Ascending aorta (tissue), 2 donors: ENCODE results near the gene N4BP2L2. TPM values are rescaled to one million over a fixed set of nuclear protein-coding genes. Genes with fewer than 3 reads are reported as not detected.

ENCODE experiments used
- DNase-seq, 2 donors: peaks; one replicate each; pipeline ENCODE4 v3.0.0-alpha.2; 2019; ENCODE audit warnings: low spot score in 2 of 2
- H3K27ac ChIP-seq, 2 donors: fragments of 200-600 bp; sonication (generic); one replicate each; pipeline ENCODE4 v1.5.1; 2016 to 2017; ENCODE audit warnings: mild to moderate bottlenecking in 1 of 2
- H3K27me3 ChIP-seq: fragments of 200-600 bp; sonication (generic); one replicate; pipeline ENCODE4 v1.5.1; 2017
- H3K36me3 ChIP-seq, 2 donors: fragments of 200-600 bp; sonication (generic); one replicate each; pipeline ENCODE4 v1.5.1; 2016
- H3K4me1 ChIP-seq, 2 donors: fragments of 200-600 bp; sonication (generic); one replicate each; pipeline ENCODE4 v1.5.1; 2016 to 2017; ENCODE audit warnings: mild to moderate bottlenecking in 1 of 2
- H3K4me3 ChIP-seq, 2 donors: fragments of 200-600 bp; sonication (generic); one replicate each; pipeline ENCODE4 v1.5.1; 2016 to 2017; ENCODE audit warnings: mild to moderate bottlenecking in 1 of 2
- H3K9me3 ChIP-seq, 2 donors: fragments of 200-600 bp; sonication (generic); one replicate each; pipeline ENCODE4 v1.5.1; 2016
- CTCF ChIP-seq, 3 experiments: fragments of 200-600 bp in 2 of 3; fragments of 450-650 bp in 1 of 3; sonication (generic) in 2 of 3; IDR thresholded peaks; one replicate each; pipeline ENCODE4 v1.5.1; 2016 to 2019; ENCODE audit warnings: antibody characterized with exemption in 3 of 3, mild to moderate bottlenecking in 1 of 3, moderate library complexity in 1 of 3
- intact Hi-C: fragments of 100-400 bp; cut with DNase I; formaldehyde crosslinking; loops from one replicate; pipeline ENCODE4 v1.15.1; 2023
- total RNA-seq: library from RNA; depleted of rRNA; stranded (reverse); fragments of >200 nt; gene quantifications from one replicate; pipeline ENCODE4 v1.1.0, GENCODE V29; 2016

N4BP2L2 gene
- 137 TPM for total RNA-seq

- H3K27ac ChIP-seq: peak within 1 kb of the TSS; percentile 81 to 93
- H3K4me1 ChIP-seq: peaks cover 3 to 18% of the 10 kb centered on the region in 2 donors
- H3K27me3 ChIP-seq: no peaks in the 10 kb centered on the region
- no peaks in the 10 kb centered on the region for H3K9me3 ChIP-seq
- intact Hi-C loops: loop anchor here (1.0 to 5.0 kb wide), 5 partner anchors 48 to 1004 kb away; partner anchors contain the start of genes BRCA2, N4BP2L1, PDS5B and ZAR1L
- H3K4me3 ChIP-seq: peak within 1 kb of the TSS; percentile 76 to 83
- DNase-seq: peak; percentile 84 to 97
- H3K36me3 ChIP-seq: peaks cover 8 to 12% of the 10 kb centered on the region in 2 donors
- peak; percentile 9 to 37 (median 27) for TF ChIP-seq CTCF (IDR thresholded peaks at IDR 0.05)
Measured at GRCh38 chr13:32538621-32539246, at the start of gene N4BP2L2. N4BP2L2 (minus strand) TSS chr13:32538795; CDS start chr13:32537027, 1,768 bp downstream.

DNA sequence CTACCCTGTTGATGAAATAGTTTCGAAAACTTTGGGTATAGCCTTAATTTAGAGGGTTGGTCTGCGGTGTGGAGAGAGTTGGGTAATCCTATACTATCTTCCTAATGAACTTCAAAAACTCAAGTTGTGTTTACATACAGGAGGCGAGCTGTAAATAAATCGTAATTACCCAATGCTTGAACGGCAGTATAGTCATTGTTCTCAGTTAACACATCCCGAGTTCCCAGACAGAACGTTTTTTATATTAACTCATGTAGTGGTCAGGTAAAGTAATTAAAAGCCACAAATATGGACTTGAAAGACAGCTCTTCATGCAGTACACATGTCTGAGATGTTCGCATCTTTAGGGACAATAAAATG lies 49.2 kb upstream of the N4BP2L2 start:
- peaks cover 0 to 18% of the 10 kb centered on the region in 2 donors for H3K4me1 ChIP-seq
- H3K4me3 ChIP-seq: peak overlapping the region; percentile 88 to 96
- DNase-seq: no peak
- no peaks in the 10 kb centered on the region for H3K9me3 ChIP-seq
- intact Hi-C loops: loop anchor here (1.0 to 10.0 kb wide), 7 partner anchors 49 to 1135 kb away; partner anchors contain the start of genes N4BP2L1 and N4BP2L2
- no peaks in the 10 kb centered on the region for H3K36me3 ChIP-seq
- no peak for TF ChIP-seq CTCF (IDR thresholded peaks at IDR 0.05)
- H3K27ac ChIP-seq: peak overlapping the region; percentile 86 to 98
- no peaks in the 10 kb centered on the region for H3K27me3 ChIP-seq

GRCh38 chr13:32587011-32587810 lies 48.6 kb upstream of the N4BP2L2 start:
- peak overlapping the region; percentile 88 to 96 for H3K4me3 ChIP-seq
- peak in 1 of 2 donors; percentile 81 for DNase-seq
- peak overlapping the region; percentile 86 to 98 for H3K27ac ChIP-seq
- peak in 1 of 3 experiments; percentile 23 for TF ChIP-seq CTCF (IDR thresholded peaks at IDR 0.05)
- intact Hi-C loops: loop anchor here (1.0 to 10.0 kb wide), 7 partner anchors 48 to 1135 kb away; partner anchors contain the start of genes N4BP2L1 and N4BP2L2
- no peaks in the 10 kb centered on the region for H3K36me3 ChIP-seq
- H3K9me3 ChIP-seq: no peaks in the 10 kb centered on the region
- peaks cover 0 to 18% of the 10 kb centered on the region in 2 donors for H3K4me1 ChIP-seq
- no peaks in the 10 kb centered on the region for H3K27me3 ChIP-seq

DNA sequence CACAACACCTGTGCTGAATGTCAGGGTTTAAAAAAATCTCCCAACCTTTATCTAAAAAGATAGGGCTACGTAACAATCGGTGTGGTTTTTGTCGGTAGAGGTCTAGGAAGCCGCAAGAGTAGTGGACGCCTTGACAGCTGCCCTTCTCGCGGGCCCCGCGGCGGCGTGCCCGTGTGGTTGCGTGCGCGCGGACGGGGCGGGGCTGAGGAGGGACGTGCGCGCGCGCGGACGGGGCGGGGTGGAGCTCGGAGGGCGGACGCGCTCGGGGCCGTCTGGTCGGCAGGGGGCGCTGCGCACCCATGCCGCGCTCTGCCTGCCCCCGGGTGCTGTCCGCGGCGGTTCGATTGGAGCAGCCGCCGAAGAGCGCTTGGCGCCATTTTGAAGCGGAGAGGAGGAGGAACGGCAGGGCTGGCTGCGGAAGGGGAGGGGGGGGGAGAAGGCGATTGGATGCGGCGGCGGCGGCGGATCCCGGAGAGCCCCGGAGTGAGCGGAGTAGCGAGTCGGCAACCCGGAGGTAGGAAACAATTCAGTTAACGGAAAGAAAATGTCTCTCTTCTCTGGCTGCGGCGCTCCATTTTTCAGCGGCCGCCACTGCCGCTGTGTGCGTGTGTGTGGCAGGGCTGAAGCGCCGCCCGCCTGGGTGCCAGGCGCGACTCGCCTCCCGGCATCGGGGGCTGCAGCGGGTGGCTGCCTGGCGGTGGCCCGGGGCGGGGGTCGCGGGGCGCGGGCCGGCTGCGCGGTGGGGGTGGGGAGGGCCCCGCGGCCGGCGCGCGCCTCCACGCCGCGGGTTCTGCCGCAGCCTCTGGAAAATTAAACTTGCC lies 47.7 kb upstream of the N4BP2L2 start, which contains the start of gene PDS5B:
TSS of gene PDS5B (plus strand) at position 373 of the 821 bp plus-strand sequence. CDS start 62,321 bp downstream, outside the sequence.
- Histone ChIP-seq H3K9me3 (no peaks in the 10 kb centered on the region), H3K4me3 (peak within 1 kb of the TSS; percentile 88 to 96), H3K27ac (peak within 1 kb of the TSS; percentile 86 to 98), H3K27me3 (no peaks in the 10 kb centered on the region), H3K4me1 (peaks cover 0 to 18% of the 10 kb centered on the region in 2 donors), H3K36me3 (no peaks in the 10 kb centered on the region)
- peak; percentile 57 to 99 (median 69) for TF ChIP-seq CTCF (IDR thresholded peaks at IDR 0.05)
- peak; percentile 77 to 97 for DNase-seq
- intact Hi-C loops: loop anchor here (1.0 to 10.0 kb wide), 7 partner anchors 47 to 1136 kb away; partner anchors contain the start of genes N4BP2L1 and N4BP2L2
